HL-60 (cell line): ENCODE results near the gene AK9.

Experiments used
- GABPA ChIP-seq: IDR thresholded peaks from 2 replicates; pipeline ENCODE4 v1.6.1; 2012; ENCODE audit warnings: low read depth
- POLR2AphosphoS5 ChIP-seq: IDR thresholded peaks from 2 replicates; pipeline ENCODE4 v1.6.1; 2012; ENCODE audit warnings: low read depth
- TF ChIP-seq, protein P1 (sequence below): IDR thresholded peaks from 2 replicates; pipeline ENCODE4 v1.6.1; 2012; ENCODE audit warnings: low read depth; ENCODE audit not compliant: insufficient replicate concordance
- TF ChIP-seq, protein P2 (sequence below): IDR thresholded peaks from one replicate; pipeline ENCODE4 v1.5.1; 2011; ENCODE audit warnings: low read length, control low read depth, inconsistent platforms; ENCODE audit not compliant: insufficient read depth

DNA sequence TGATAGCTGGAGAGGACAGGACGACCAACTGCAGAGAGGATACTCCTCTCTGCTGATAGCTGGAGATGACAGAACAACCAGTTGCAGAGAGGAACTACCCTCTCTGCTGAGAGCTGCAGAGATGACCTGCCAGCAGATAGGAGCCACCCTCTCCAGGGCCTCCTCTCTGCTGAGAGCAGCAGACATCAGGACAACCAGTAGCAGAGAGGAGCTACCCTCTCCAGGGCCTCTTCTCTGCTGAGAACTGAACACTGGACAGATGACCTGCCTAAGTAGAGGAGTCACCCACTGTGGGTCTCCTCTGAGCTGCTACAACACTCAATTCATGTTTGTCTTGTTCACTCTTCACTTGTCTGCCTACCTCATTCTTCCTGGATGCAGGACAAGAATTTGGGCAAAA lies 180.6 kb downstream of the AK9 start:
- TF ChIP-seq, protein P1, sequence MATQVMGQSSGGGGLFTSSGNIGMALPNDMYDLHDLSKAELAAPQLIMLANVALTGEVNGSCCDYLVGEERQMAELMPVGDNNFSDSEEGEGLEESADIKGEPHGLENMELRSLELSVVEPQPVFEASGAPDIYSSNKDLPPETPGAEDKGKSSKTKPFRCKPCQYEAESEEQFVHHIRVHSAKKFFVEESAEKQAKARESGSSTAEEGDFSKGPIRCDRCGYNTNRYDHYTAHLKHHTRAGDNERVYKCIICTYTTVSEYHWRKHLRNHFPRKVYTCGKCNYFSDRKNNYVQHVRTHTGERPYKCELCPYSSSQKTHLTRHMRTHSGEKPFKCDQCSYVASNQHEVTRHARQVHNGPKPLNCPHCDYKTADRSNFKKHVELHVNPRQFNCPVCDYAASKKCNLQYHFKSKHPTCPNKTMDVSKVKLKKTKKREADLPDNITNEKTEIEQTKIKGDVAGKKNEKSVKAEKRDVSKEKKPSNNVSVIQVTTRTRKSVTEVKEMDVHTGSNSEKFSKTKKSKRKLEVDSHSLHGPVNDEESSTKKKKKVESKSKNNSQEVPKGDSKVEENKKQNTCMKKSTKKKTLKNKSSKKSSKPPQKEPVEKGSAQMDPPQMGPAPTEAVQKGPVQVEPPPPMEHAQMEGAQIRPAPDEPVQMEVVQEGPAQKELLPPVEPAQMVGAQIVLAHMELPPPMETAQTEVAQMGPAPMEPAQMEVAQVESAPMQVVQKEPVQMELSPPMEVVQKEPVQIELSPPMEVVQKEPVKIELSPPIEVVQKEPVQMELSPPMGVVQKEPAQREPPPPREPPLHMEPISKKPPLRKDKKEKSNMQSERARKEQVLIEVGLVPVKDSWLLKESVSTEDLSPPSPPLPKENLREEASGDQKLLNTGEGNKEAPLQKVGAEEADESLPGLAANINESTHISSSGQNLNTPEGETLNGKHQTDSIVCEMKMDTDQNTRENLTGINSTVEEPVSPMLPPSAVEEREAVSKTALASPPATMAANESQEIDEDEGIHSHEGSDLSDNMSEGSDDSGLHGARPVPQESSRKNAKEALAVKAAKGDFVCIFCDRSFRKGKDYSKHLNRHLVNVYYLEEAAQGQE = no peak
- TF ChIP-seq GABPA (no peak), POLR2AphosphoS5 (no peak)
- TF ChIP-seq, protein P2, sequence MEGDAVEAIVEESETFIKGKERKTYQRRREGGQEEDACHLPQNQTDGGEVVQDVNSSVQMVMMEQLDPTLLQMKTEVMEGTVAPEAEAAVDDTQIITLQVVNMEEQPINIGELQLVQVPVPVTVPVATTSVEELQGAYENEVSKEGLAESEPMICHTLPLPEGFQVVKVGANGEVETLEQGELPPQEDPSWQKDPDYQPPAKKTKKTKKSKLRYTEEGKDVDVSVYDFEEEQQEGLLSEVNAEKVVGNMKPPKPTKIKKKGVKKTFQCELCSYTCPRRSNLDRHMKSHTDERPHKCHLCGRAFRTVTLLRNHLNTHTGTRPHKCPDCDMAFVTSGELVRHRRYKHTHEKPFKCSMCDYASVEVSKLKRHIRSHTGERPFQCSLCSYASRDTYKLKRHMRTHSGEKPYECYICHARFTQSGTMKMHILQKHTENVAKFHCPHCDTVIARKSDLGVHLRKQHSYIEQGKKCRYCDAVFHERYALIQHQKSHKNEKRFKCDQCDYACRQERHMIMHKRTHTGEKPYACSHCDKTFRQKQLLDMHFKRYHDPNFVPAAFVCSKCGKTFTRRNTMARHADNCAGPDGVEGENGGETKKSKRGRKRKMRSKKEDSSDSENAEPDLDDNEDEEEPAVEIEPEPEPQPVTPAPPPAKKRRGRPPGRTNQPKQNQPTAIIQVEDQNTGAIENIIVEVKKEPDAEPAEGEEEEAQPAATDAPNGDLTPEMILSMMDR = no peak
